Measurements from ENCODE around the gene SGO2.

GRCh38 chr2:200484934-200485333 is 41.1 kb upstream of the SGO2 start:
- TF ChIP-seq CTCF (IDR thresholded peaks at IDR 0.05) = no peak
- no peak for TF ChIP-seq POLR2A (IDR thresholded peaks at IDR 0.05)
